CD4-positive, alpha-beta memory T cell (primary cell): Measurements from ENCODE around the gene ZCCHC2. TPM values are rescaled to one million over a fixed set of nuclear protein-coding genes. Genes with fewer than 3 reads are reported as not detected.
A peak's percentile ranks its signal among the peaks of the same experiment; 100 is the strongest.

Experiments used
- CTCF ChIA-PET: fragments of 350-600 bp; sonication (Branson Sonifier 250); formaldehyde crosslinking; loops from one replicate; lab custom pipeline; 2021; ENCODE audit warnings: inconsistent platforms; ENCODE audit not compliant: partially characterized antibody; lab: Charles Lee
- POLR2A ChIA-PET: fragments of 350-600 bp; sonication (Branson Sonifier 250); formaldehyde crosslinking; loops from one replicate; lab custom pipeline; 2021; ENCODE audit not compliant: partially characterized antibody; lab: Charles Lee
- DNase-seq, 5 donors: peaks; one replicate each; pipeline versions ENCODE4 v3.0.0 to v3.0.0-alpha.2; 2020 to 2022; ENCODE audit warnings: mixed read lengths in 1 of 5
- H3K27ac ChIP-seq: one replicate; pipeline ENCODE4 v1.7.0; 2013; ENCODE audit warnings: low read depth, low read length
- H3K27me3 ChIP-seq: 2 replicates; pipeline ENCODE4 v1.7.0; 2013; ENCODE audit warnings: mild to moderate bottlenecking, low read length, moderate library complexity; ENCODE audit not compliant: insufficient read depth
- H3K36me3 ChIP-seq: 2 replicates; pipeline ENCODE4 v1.7.0; 2013; ENCODE audit warnings: mild to moderate bottlenecking, low read length, moderate library complexity; ENCODE audit not compliant: insufficient read depth
- H3K4me1 ChIP-seq: 2 replicates; pipeline ENCODE4 v1.7.0; 2013; ENCODE audit warnings: mild to moderate bottlenecking, low read length, moderate library complexity; ENCODE audit not compliant: insufficient read depth
- H3K4me3 ChIP-seq, 2 donors: one replicate each; pipeline ENCODE4 v1.7.0; 2013; ENCODE audit warnings: low read length in 2 of 2, mild to moderate bottlenecking in 1 of 2
- H3K9me3 ChIP-seq, 2 donors: one replicate each; pipeline ENCODE4 v1.7.0; 2013; ENCODE audit warnings: low read length in 2 of 2, control low read depth in 1 of 2; ENCODE audit not compliant: control insufficient read depth in 1 of 2
- H3K27ac Mint-ChIP-seq, 7 donors: one replicate each; pipeline ENCODE4 v1.8.0; 2020 to 2021; ENCODE audit warnings: mixed read lengths in 7 of 7, mild to moderate bottlenecking in 6 of 7, inconsistent platforms in 3 of 7, moderate library complexity in 3 of 7
- H3K27me3 Mint-ChIP-seq, 2 donors: one replicate each; pipeline ENCODE4 v1.8.0; 2020 to 2021; ENCODE audit warnings: mixed read lengths in 2 of 2
- H3K36me3 Mint-ChIP-seq, 2 donors: one replicate each; pipeline ENCODE4 v1.8.0; 2020 to 2021; ENCODE audit warnings: mixed read lengths in 2 of 2, inconsistent platforms in 1 of 2, mild to moderate bottlenecking in 1 of 2
- H3K4me1 Mint-ChIP-seq, 4 donors: one replicate each; pipeline ENCODE4 v1.8.0; 2020 to 2021; ENCODE audit warnings: mixed read lengths in 4 of 4, mild to moderate bottlenecking in 1 of 4
- H3K4me3 Mint-ChIP-seq, 8 donors: one replicate each; pipeline ENCODE4 v1.8.0; 2020 to 2021; ENCODE audit warnings: mixed read lengths in 8 of 8, mild to moderate bottlenecking in 7 of 8, moderate library complexity in 6 of 8, inconsistent platforms in 3 of 8
- H3K9me3 Mint-ChIP-seq, 8 donors: one replicate each; pipeline ENCODE4 v1.8.0; 2020 to 2021; ENCODE audit warnings: mixed read lengths in 8 of 8, mild to moderate bottlenecking in 5 of 8, inconsistent platforms in 3 of 8, moderate library complexity in 1 of 8
- intact Hi-C: fragments of 100-400 bp; cut with micrococcal nuclease; formaldehyde crosslinking; loops from one replicate; pipeline ENCODE4 v1.15.1; 2023
- polyA plus RNA-seq, 2 donors: library from polyadenylated mRNA; unstranded; fragments of 300-500 nt; fragmentation: Illumina TruSeq; gene quantifications; one replicate each; pipeline ENCODE4 v1.2.3, GENCODE V29; 2021
- total RNA-seq, 2 experiments: library from RNA; stranded (reverse); gene quantifications; one replicate each; pipeline ENCODE4 v1.2.3, GENCODE V29; 2021

The ZCCHC2 gene
- total and polyA plus RNA-seq, 4 experiments from 2014 or later: 1.2 to 52.2 (median 27.0) TPM

DNA sequence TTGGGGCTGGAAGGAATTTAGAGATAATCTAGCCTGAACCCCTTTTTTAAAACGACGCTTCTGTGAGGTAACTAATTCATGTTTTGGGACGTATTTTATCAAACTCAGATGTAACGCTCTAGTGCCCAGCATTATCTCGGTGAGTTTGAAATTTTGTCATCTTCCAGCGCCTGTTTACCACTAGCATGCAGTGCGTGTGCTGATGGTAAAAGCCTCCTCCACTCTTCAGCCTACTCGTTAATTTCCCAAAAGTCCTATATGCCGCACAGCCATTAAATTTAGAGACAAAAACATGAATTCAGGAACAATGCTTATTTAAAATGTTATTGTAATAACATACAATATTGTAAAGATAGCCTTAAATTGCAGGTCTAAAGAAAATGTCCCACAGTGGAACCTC is 2.8 kb downstream of the ZCCHC2 start:
- Mint-ChIP-seq H3K27ac (peak overlapping the region; percentile 95 to 98 (median 96)), H3K9me3 (peaks cover 0 to 2% (median 0%) of the 10 kb centered on the region in 8 donors), H3K27me3 (no peaks in the 10 kb centered on the region), H3K4me1 (peaks cover 38 to 62% (median 49%) of the 10 kb centered on the region in 4 donors), H3K4me3 (peak overlapping the region; percentile 90 to 99 (median 96)), H3K36me3 (peaks cover 0 to 21% of the 10 kb centered on the region in 2 donors)
- Histone ChIP-seq H3K27ac (peak overlapping the region; percentile 93), H3K27me3 (no peaks in the 10 kb centered on the region), H3K36me3 (no peaks in the 10 kb centered on the region), H3K4me1 (peaks cover 56% of the 10 kb centered on the region), H3K9me3 (no peaks in the 10 kb centered on the region), H3K4me3 (peak overlapping the region; percentile 90 to 98)
- DNase-seq: no peak
- intact Hi-C loops: loop anchor here (1.0 to 10.0 kb wide), 3 partner anchors 59 to 897 kb away; partner anchors contain the start of gene VPS4B
- ChIA-PET POLR2A (interaction anchor here (1.2 to 4.3 kb wide), 7 partner anchors 20 to 896 kb away, joined by 3 to 43 read pairs (median 12); partner anchors contain the start of genes PHLPP1, PIGN, RELCH and VPS4B), CTCF (no interaction called here)

DNA sequence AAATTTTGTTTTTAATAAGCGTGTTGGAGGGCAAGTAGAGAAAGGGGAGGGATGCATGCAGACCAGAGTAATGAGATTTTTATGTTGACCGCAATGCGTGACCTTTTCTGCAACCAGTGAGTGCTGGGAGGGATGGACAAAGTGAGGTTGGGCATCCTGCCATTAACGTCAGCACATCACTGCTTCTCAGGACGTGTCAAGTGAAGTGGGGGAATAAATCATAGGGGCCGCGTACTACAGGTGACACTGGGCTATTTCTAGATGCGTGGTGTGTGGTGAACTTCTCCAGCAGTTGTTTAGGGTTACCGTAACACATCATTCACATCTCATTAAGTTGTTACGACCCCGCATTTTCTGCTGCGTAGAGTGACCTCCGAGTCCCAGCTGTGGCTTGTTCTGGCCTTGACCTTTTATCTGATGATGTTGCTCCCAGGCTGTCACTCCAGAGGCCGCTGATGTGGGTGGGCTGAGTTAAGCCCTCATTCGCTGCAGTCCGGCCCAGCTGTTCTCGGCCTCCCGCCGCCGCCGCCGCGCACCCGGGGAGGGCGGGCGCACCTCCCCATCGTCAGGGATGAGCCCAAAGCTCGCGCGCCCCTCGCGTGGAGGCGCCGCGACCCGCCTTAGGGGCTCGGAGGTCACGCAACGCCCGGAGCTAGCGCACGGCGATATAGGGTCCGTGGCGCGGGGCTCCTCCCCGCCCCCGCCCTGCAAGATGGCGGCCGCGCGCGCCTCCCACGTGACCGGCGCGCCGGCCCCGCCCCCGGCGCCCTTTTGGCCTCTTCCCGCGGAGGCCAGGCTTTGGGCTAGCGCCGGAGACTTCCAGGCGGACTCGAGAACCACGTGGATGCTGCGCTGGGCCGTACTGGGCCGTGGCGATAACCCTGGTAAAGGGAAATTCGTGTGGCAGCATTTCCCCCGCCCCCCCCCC is 3.5 kb downstream of the ZCCHC2 start:
- intact Hi-C loops: loop anchor here (1.0 to 10.0 kb wide), 3 partner anchors 58 to 896 kb away; partner anchors contain the start of gene VPS4B
- H3K4me1 Mint-ChIP-seq: peaks cover 39 to 60% (median 49%) of the 10 kb centered on the region in 4 donors
- H3K27me3 Mint-ChIP-seq: no peaks in the 10 kb centered on the region
- H3K4me3 Mint-ChIP-seq: peak overlapping the region; percentile 90 to 99 (median 96)
- peaks cover 56% of the 10 kb centered on the region for H3K4me1 ChIP-seq
- H3K27ac Mint-ChIP-seq: peak overlapping the region; percentile 95 to 98 (median 96)
- no peaks in the 10 kb centered on the region for H3K9me3 ChIP-seq
- H3K36me3 Mint-ChIP-seq: peaks cover 0 to 20% of the 10 kb centered on the region in 2 donors
- H3K27me3 ChIP-seq: no peaks in the 10 kb centered on the region
- peak; percentile 56 to 72 (median 68) for DNase-seq
- ChIA-PET CTCF (interaction anchor here (1.1 to 2.1 kb wide), 5 partner anchors 24 to 105 kb away, joined by 3 to 7 read pairs (median 4); no protein-coding TSS in a partner anchor), POLR2A (interaction anchor here (0.6 to 4.3 kb wide), 7 partner anchors 16 to 896 kb away, joined by 3 to 43 read pairs (median 6); partner anchors contain the start of genes PHLPP1, PIGN, RELCH and VPS4B)
- no peaks in the 10 kb centered on the region for H3K36me3 ChIP-seq
- peaks cover 0 to 2% (median 0%) of the 10 kb centered on the region in 8 donors for H3K9me3 Mint-ChIP-seq
- H3K27ac ChIP-seq: peak overlapping the region; percentile 93
- peak overlapping the region; percentile 90 to 98 for H3K4me3 ChIP-seq

DNA sequence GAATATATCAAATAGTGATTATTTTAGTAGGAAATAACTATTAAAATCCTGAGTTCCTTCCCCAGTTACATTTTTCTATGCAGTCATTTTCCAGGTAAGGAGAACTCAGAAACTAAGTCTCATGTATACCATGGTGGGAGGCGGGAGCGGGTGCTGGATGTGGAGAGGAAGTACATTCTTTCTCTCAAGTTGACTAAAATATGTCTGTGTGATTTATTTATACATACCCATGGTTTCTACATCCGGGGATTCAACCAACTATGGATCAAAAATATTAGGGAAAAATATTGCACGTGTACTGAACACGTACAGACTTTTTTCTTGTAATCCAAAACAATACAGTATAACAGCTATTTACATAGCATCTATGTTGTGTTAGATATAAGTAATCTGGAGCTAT is 6.8 kb downstream of the ZCCHC2 start:
- peaks cover 63% of the 10 kb centered on the region for H3K4me1 ChIP-seq
- ChIA-PET CTCF (interaction anchor here (1.0 kb wide), 1 partner anchor 100 kb away, joined by 3 read pairs; no protein-coding TSS in a partner anchor), POLR2A (no interaction called here)

GRCh38 chr18:62531078-62531477 is 8.3 kb downstream of the ZCCHC2 start:
- H3K27ac ChIP-seq: no peak overlapping the region
- H3K4me1 ChIP-seq: peaks cover 68% of the 10 kb centered on the region
- peaks cover 0 to 3% of the 10 kb centered on the region in 2 donors for H3K36me3 Mint-ChIP-seq
- peak overlapping the region in 2 of 8 donors; percentile 35 to 38 for H3K4me3 Mint-ChIP-seq
- no peak overlapping the region for H3K4me3 ChIP-seq
- no peaks in the 10 kb centered on the region for H3K27me3 ChIP-seq
- DNase-seq: no peak
- no peaks in the 10 kb centered on the region for H3K36me3 ChIP-seq
- POLR2A ChIA-PET: no interaction called here
- H3K9me3 Mint-ChIP-seq: no peaks in the 10 kb centered on the region
- H3K9me3 ChIP-seq: no peaks in the 10 kb centered on the region
- peak overlapping the region in 1 of 7 donors; percentile 13 for H3K27ac Mint-ChIP-seq
- no peaks in the 10 kb centered on the region for H3K27me3 Mint-ChIP-seq
- CTCF ChIA-PET: interaction anchor here (0.6 to 1.6 kb wide), 3 partner anchors 34 to 110 kb away, joined by 3 to 4 read pairs (median 3); no protein-coding TSS in a partner anchor
- intact Hi-C loops: no loop called here
- peaks cover 47 to 73% (median 62%) of the 10 kb centered on the region in 4 donors for H3K4me1 Mint-ChIP-seq

More for the DNA sequence above, 6.8 kb downstream of the ZCCHC2 start:
- no peak for DNase-seq
- no peaks in the 10 kb centered on the region for H3K36me3 ChIP-seq
- H3K27ac ChIP-seq: no peak overlapping the region
- Mint-ChIP-seq H3K4me3 (peak overlapping the region in 3 of 8 donors; percentile 0 to 4 (median 2)), H3K36me3 (peaks cover 0 to 16% of the 10 kb centered on the region in 2 donors), H3K27ac (no peak overlapping the region), H3K4me1 (peaks cover 52 to 74% (median 63%) of the 10 kb centered on the region in 4 donors), H3K27me3 (no peaks in the 10 kb centered on the region), H3K9me3 (peaks cover 0 to 2% (median 0%) of the 10 kb centered on the region in 8 donors)
- H3K9me3 ChIP-seq: no peaks in the 10 kb centered on the region
- H3K4me3 ChIP-seq: no peak overlapping the region
- H3K27me3 ChIP-seq: no peaks in the 10 kb centered on the region
- intact Hi-C loops: loop anchor here (10.0 kb wide), 1 partner anchor 625 kb away; no protein-coding TSS in a partner anchor

DNA sequence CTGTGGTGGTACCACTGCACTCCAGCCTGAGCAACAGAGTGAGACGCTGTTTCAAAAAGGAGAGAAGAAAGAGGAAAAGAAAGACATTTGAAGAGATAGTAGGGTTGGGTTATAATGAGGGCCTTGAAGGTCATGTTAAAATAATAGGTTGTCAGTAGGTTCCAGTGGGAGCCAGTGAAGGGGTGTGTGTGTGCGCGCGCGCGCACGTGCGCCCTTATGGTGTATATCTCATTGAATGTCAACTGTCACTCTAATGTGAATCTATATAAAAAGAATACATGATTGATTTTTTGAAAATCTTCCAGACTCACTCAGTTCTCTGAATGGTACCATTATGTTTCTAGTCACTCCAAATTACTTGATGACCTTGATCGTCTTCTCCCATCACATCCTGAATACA is 9.1 kb downstream of the ZCCHC2 start:
- H3K4me3 Mint-ChIP-seq: peak overlapping the region in 2 of 8 donors; percentile 4 to 35
- POLR2A ChIA-PET: interaction anchor here (1.1 kb wide), 1 partner anchor 9 kb away, joined by 3 read pairs; the partner anchor contains the start of gene ZCCHC2

GRCh38 chr18:62536005-62536404 is 13.2 kb downstream of the ZCCHC2 start:
- Mint-ChIP-seq H3K36me3 (peaks cover 0 to 20% of the 10 kb centered on the region in 2 donors), H3K4me3 (no peak overlapping the region), H3K27ac (no peak overlapping the region), H3K9me3 (no peaks in the 10 kb centered on the region), H3K27me3 (no peaks in the 10 kb centered on the region), H3K4me1 (peaks cover 41 to 78% (median 55%) of the 10 kb centered on the region in 4 donors)
- ChIA-PET CTCF (interaction anchor here (0.8 kb wide), 1 partner anchor 903 kb away, joined by 3 read pairs; no protein-coding TSS in a partner anchor), POLR2A (interaction anchor here (1.1 kb wide), 1 partner anchor 12 kb away, joined by 3 read pairs; no protein-coding TSS in a partner anchor)
- no peak overlapping the region for H3K4me3 ChIP-seq
- peaks cover 50% of the 10 kb centered on the region for H3K4me1 ChIP-seq
- H3K27me3 ChIP-seq: no peaks in the 10 kb centered on the region
- H3K27ac ChIP-seq: no peak overlapping the region
- intact Hi-C loops: no loop called here
- H3K36me3 ChIP-seq: peaks cover 4% of the 10 kb centered on the region
- no peak for DNase-seq
- H3K9me3 ChIP-seq: no peaks in the 10 kb centered on the region

More for the DNA sequence above, 9.1 kb downstream of the ZCCHC2 start:
- no peaks in the 10 kb centered on the region for H3K9me3 ChIP-seq
- DNase-seq: no peak
- Mint-ChIP-seq H3K27me3 (no peaks in the 10 kb centered on the region), H3K27ac (peak overlapping the region in 2 of 7 donors; percentile 25 to 57), H3K4me1 (peaks cover 50 to 79% (median 66%) of the 10 kb centered on the region in 4 donors), H3K36me3 (peaks cover 0 to 3% of the 10 kb centered on the region in 2 donors), H3K9me3 (no peaks in the 10 kb centered on the region)
- intact Hi-C loops: no loop called here
- H3K27ac ChIP-seq: no peak overlapping the region
- CTCF ChIA-PET: interaction anchor here (0.7 kb wide), 1 partner anchor 16 kb away, joined by 4 read pairs; no protein-coding TSS in a partner anchor
- H3K4me3 ChIP-seq: no peak overlapping the region
- H3K4me1 ChIP-seq: peaks cover 74% of the 10 kb centered on the region
- no peaks in the 10 kb centered on the region for H3K27me3 ChIP-seq
- no peaks in the 10 kb centered on the region for H3K36me3 ChIP-seq
